ENCODE data around the gene TEC. TPM values are rescaled to one million over a fixed set of nuclear protein-coding genes. Genes with fewer than 3 reads are reported as not detected.

The TEC gene
- total and polyA plus RNA-seq, 2 experiments from 2014 or later: 2.9 to 3.0 TPM

- TF ChIP-seq POLR2AphosphoS5 (IDR thresholded peaks at IDR 0.05; ENCODE audit: low read depth) (no peak), ZNF114 (CRISPR knock-in tag; IDR thresholded peaks at IDR 0.05) (no peak)
Measured at GRCh38 chr4:48108309-48109073, 161.1 kb downstream of the TEC start (continued).

DNA sequence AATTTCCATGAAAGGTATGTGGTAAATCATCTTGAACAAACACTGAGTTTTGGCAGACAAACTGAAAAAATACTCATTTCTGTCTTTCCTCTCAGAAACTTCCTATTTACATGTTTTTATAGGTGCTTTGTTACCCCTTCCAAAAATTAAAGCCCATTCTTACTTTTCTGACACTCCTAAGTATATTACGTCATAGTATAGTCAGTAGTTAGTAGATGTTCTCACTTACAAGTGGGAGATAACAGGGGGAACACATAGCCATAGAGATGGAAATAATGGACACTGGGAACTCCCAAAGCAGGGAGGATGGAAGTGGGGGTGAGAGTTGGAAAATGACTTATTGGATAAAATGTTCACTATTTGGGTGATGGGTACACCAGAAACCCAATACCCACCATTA lies 164.4 kb downstream of the TEC start:
- no peak overlapping the region for H2AFZ ChIP-seq
- Mint-ChIP-seq H3K36me3 (ENCODE audit: low read depth) (no peaks in the 10 kb centered on the region), H3K9me3 (no peaks in the 10 kb centered on the region), H3K4me1 (peaks cover 15% of the 10 kb centered on the region), H3K27me3 (ENCODE audit: insufficient read depth, low read depth, poor library complexity) (no peaks in the 10 kb centered on the region), H3K4me3 (no peak overlapping the region), H3K27ac (no peak overlapping the region)
- no peak overlapping the region for H3K4me3 ChIP-seq
- H3K4me1 ChIP-seq (ENCODE audit: insufficient read depth): peaks cover 5% of the 10 kb centered on the region
- TF ChIP-seq ETS1 (IDR thresholded peaks at IDR 0.05): no peak
- no peak for TF ChIP-seq CTCF (conservative IDR thresholded peaks at IDR 0.05; ENCODE audit: low read depth in 2 of 2)
- TF ChIP-seq STAT1 (IDR thresholded peaks at IDR 0.05; ENCODE audit: unreplicated experiment): no peak
- no peak for TF ChIP-seq ZNF114 (CRISPR knock-in tag; IDR thresholded peaks at IDR 0.05)
- no peak for TF ChIP-seq ZNF331 (CRISPR knock-in tag; IDR thresholded peaks at IDR 0.05; ENCODE audit: low read depth)
- no peak for TF ChIP-seq NANOG (IDR thresholded peaks at IDR 0.05; ENCODE audit: borderline replicate concordance)
- no peaks in the 10 kb centered on the region for H3K79me2 ChIP-seq (replicated peaks; ENCODE audit: insufficient read depth)
- ATAC-seq: no peak
- DNase-seq (ENCODE audit: low spot score): no peak
- no peak overlapping the region for H3K4me2 ChIP-seq
- no peaks in the 10 kb centered on the region for H4K20me1 ChIP-seq (replicated peaks; ENCODE audit: insufficient read depth)
- no peak overlapping the region for H3K27ac ChIP-seq (ENCODE audit: low read depth)
- no peaks in the 10 kb centered on the region for H3K9me2 ChIP-seq (ENCODE audit: insufficient read depth)
- H3F3A ChIP-seq (replicated peaks; ENCODE audit: low read depth): no peaks in the 10 kb centered on the region
- no peaks in the 10 kb centered on the region for H3K36me3 ChIP-seq (ENCODE audit: insufficient read depth)
- H3K27me3 ChIP-seq (ENCODE audit: insufficient read depth): no peaks in the 10 kb centered on the region

- Histone ChIP-seq H3K36me3 (ENCODE audit: insufficient read depth) (no peaks in the 10 kb centered on the region), H3F3A (replicated peaks; ENCODE audit: low read depth) (no peaks in the 10 kb centered on the region), H3K27me3 (ENCODE audit: insufficient read depth) (no peaks in the 10 kb centered on the region), H3K4me1 (ENCODE audit: insufficient read depth) (no peaks in the 10 kb centered on the region), H2AFZ (0 out of 2 replicates have a peak overlapping the region, but pooled peaks have one; percentile 4), H3K9me2 (ENCODE audit: insufficient read depth) (no peaks in the 10 kb centered on the region), H3K4me2 (no peak overlapping the region), H4K20me1 (replicated peaks; ENCODE audit: insufficient read depth) (no peaks in the 10 kb centered on the region), H3K79me2 (replicated peaks; ENCODE audit: insufficient read depth) (no peaks in the 10 kb centered on the region), H3K27ac (ENCODE audit: low read depth) (no peak overlapping the region), H3K4me3 (no peak overlapping the region)
- no peaks in the 10 kb centered on the region for H3K9me3 Mint-ChIP-seq
- H3K4me1 Mint-ChIP-seq: peaks cover 3% of the 10 kb centered on the region; the same call in 2 of the 3 replicates
- DNase-seq (ENCODE audit: low spot score): no peak
- no peak overlapping the region for H3K27ac Mint-ChIP-seq
- no peaks in the 10 kb centered on the region for H3K36me3 Mint-ChIP-seq (ENCODE audit: low read depth)
- ATAC-seq: no peak
- no peaks in the 10 kb centered on the region for H3K27me3 Mint-ChIP-seq (ENCODE audit: insufficient read depth, low read depth, poor library complexity)
- H3K4me3 Mint-ChIP-seq: no peak overlapping the region
- TF ChIP-seq POLR2AphosphoS5 (IDR thresholded peaks at IDR 0.05; ENCODE audit: low read depth): no peak
- no peak for TF ChIP-seq CTCF (conservative IDR thresholded peaks at IDR 0.05; ENCODE audit: low read depth in 2 of 2)
- TF ChIP-seq STAT1 (IDR thresholded peaks at IDR 0.05; ENCODE audit: unreplicated experiment): no peak
- TF ChIP-seq ZNF114 (CRISPR knock-in tag; IDR thresholded peaks at IDR 0.05): no peak
- TF ChIP-seq NANOG (IDR thresholded peaks at IDR 0.05; ENCODE audit: borderline replicate concordance): no peak
- no peak for TF ChIP-seq ETS1 (IDR thresholded peaks at IDR 0.05)
Measured at GRCh38 chr4:48103483-48104139, 166.0 kb downstream of the TEC start.
